ENCODE results near the gene TNFSF11.

DNA sequence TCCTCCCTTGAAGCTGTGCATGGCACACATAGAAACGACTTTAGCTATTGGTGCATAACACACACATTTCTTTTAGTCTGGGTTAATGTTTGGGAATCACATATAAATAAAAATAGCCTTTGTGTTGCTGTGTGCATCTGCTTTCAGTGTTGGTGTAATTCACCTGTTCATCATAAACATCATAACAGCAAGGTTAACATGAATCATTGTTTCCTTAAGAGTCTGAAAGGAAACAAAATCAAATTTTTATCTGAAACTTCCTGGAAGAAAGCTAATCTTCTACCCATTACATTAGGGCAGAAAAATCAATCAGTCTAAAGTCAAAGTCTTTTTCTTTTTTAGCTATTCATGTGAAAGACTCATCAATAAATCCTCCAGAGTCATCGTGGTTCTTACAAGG lies 35.0 kb upstream of the TNFSF11 start:
- TF ChIP-seq STAT1 (IDR thresholded peaks at IDR 0.05; ENCODE audit: unreplicated experiment) (no peak), CTCF (conservative IDR thresholded peaks at IDR 0.05; ENCODE audit: low read depth in 2 of 2) (no peak), POLR2AphosphoS5 (IDR thresholded peaks at IDR 0.05; ENCODE audit: low read depth) (no peak)
